Stimulated activated naive CD8-positive, alpha-beta T cell treated with anti-CD3 and anti-CD28 coated beads, Interleukin-15, Interleukin-2, amounts not matched to agents 100 U/mL and 50 U/mL, for 24 hours (primary cell): ENCODE measurements around the gene ZNF777.

Source experiments
- ATAC-seq: fragments of 150-1000 bp; cut with Tn5 transposase; one replicate; pipeline ENCODE4 v1.10.0; 2021
- DNase-seq: peaks from one replicate; pipeline ENCODE4 v3.0.0; 2021

The ZNF777 gene

DNA sequence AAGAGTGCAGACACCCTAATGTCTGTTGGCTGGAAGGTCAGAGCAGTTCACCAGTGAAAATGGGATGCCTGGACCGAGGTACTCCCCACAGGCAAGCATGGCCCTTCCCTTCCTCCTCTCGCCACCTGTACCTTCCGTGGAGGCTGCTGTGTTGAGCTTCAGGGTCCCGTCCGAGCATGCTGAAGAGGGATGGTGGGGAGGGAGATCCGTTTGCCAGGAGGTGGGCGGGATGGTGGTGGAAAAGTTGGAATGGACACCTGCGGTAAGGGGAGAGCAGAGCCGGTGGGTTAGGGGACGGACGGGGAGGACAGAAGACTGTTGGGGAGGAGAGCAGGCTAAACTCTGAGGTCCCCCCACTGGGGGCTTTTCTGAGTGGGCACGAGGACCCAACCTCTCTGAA is 15.9 kb upstream of the ZNF777 start:
- DNase-seq = no peak
- ATAC-seq = no peak

DNA sequence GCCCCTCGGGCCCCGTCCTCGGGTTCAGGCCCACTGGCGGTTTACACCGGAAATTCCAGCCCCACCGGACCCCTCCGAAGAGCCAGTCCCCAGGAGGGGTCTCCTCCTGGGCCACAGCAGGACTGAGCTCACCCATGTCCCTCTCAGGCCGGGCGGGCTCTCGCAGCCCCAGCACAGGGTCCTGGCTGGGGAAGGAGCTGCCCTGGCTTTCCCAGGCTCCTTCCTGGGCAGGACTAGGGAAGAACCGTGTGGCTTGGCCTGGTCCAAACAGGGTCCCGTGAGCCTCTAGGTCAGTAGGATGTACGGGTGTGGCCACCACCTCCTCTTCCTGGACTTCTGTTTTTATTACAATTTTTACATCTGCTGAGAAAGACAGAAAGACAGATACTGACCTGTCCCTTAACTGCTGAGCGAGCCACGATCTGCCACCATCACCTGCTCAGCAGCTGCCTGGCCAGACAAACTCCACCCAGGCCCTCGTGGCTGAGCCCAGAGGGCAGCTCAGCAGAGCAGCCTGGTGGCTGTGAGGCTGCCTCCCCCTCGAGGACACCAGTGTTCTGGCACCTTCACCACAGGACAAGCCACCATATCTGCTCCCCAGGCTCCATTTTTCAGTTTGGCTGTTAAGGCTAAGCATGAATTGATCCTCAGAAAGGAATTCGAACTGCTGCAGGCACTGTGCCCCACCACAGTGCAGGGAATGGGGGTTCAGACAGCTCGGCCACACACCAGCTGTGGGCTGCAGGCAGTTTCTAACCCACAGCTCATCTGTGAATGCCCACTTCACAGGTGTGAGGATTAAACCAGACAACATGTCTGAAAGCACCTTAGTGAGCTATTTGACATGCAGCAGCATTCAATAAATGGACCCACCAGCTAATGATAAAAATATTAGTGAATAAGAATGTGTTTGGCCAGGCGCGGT is 14.5 kb upstream of the ZNF777 start:
- no peak for ATAC-seq
- no peak for DNase-seq

GRCh38 chr7:149474309-149475120 is 13.7 kb upstream of the ZNF777 start:
- ATAC-seq = no peak

DNA sequence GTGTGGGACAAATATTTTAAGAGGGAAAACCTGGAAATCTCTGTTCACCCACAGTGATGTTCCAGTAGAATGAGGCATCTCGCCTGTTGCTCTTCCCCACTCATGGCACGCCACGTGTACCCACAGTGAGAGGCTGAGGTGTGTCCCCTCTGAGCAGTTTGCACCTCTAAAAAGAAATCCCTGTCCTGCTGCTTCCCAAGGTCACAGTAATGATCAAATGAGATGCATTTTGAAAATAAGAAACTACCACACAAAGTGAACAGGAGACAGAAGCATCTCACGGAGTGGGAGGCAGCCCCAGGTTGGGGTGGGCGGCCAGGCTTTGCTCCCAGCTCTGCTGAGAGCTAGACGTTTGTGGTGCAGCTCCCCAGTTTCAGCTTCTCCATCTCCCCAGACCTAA is 12.4 kb upstream of the ZNF777 start:
- DNase-seq (no peak), ATAC-seq (no peak)

More at GRCh38 chr7:149474309-149475120, 13.7 kb upstream of the ZNF777 start:
- DNase-seq = no peak

- DNase-seq (no peak), ATAC-seq (no peak)
These were observed 10.6 kb upstream of the ZNF777 start for GRCh38 chr7:149471289-149471953.

- ATAC-seq (no peak), DNase-seq (no peak)
These were observed 8.9 kb upstream of the ZNF777 start for GRCh38 chr7:149469806-149470205.

GRCh38 chr7:149468208-149468607 is 7.3 kb upstream of the ZNF777 start:
- ATAC-seq (no peak), DNase-seq (no peak)

GRCh38 chr7:149467321-149467859 is 6.5 kb upstream of the ZNF777 start:
- ATAC-seq (no peak), DNase-seq (no peak)

DNA sequence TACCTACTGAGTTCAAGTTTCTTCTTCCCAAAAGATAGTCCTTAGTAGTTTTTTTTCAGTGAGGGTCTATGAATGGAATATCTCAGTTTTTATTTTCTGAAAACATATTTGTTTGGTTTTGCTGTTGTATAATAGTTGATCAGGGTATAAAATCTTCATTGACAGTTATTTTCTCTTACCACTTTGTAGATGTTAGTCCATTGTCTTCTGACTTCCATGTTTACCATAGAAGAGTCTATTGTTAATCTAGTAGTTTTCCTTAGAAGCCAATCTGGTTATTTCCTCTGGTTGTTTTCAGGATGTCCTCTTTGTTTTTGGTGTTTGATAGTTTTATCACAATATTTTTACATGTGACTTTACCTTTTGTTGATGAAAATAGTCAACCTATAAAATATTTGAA is 5.5 kb upstream of the ZNF777 start:
- no peak for DNase-seq

GRCh38 chr7:149463500-149464161 is 2.8 kb upstream of the ZNF777 start:
- ATAC-seq = no peak
- DNase-seq = no peak

More for the DNA sequence above, 5.5 kb upstream of the ZNF777 start:
- ATAC-seq = no peak

GRCh38 chr7:149462101-149462520 is 1.2 kb upstream of the ZNF777 start:
- DNase-seq = no peak
- ATAC-seq = no peak

DNA sequence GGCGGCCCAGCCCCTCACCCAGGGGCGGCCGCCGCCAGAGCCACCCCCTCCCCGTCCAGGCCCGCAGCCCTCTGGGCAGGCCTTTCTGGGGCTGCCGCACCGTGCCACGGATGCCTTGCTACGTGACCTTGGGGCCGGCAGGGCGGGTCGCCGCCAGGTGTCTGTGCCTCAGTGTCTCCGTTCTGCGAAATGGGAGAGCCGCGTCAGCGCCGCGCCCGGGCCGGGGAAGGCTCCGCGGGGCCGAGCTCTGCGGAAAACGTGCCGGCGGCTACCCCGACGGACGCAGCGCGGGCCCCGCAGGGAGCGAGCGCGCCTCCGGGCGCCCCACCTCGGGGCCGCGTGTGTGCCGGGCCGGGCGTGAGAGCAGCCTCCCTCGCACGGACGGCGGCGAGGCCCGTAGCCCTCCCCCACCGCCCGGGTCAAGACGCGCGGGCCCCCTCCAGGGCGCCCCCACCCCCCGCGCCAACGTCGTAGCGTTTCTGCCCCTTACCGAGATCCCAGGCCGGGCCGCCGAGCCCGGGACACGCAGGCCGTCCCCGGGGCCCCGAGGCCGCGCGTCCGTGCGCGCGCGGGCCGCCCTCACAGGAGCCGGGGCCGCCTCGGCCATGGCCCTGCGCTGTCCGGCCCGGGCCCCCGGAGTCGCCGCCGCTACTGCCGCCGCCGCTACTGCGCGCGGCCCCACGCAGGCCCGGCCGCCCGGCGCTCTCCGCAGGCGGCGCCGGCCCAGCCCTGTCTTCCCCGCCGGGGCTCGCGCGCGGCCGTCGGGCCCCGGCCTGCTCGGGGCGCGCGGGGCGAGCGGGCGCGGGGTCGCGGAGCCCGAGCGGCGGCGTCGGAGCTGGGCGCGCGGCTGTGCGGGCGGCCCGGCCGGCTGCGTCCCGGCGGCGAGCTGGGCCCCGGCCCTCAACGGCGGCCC is 1.1 kb downstream of the ZNF777 start:
- DNase-seq = peak; percentile 45
- ATAC-seq = peak; percentile 33

- DNase-seq (no peak), ATAC-seq (no peak)
These were observed 1.7 kb downstream of the ZNF777 start for GRCh38 chr7:149459201-149459539.

GRCh38 chr7:149458235-149458634 is 2.6 kb downstream of the ZNF777 start:
- ATAC-seq (no peak), DNase-seq (no peak)

DNA sequence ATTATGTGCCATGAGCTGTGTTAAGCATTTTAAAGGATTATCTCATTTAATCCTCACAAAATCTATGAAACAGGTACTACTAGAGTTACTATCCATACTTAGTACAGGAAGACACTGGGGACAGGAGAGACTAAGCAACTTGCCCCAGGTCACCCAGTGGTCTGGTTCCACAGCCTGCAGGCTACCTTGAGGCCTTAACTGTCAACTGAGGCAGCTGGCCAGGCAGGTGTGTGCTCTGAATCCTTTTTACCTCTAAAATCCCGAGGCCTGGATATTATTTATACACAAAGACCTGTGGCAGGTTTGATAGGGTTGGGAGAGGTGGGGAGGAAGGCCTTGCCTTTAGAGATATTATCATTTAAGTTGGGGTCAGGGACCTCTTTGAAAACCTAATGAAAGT is 3.1 kb downstream of the ZNF777 start:
- no peak for DNase-seq

GRCh38 chr7:149456506-149457421 is 4.1 kb downstream of the ZNF777 start:
- DNase-seq (no peak), ATAC-seq (no peak)

More for the DNA sequence above, 3.1 kb downstream of the ZNF777 start:
- ATAC-seq = no peak

GRCh38 chr7:149455175-149455950 is 5.5 kb downstream of the ZNF777 start:
- DNase-seq = no peak
- no peak for ATAC-seq

DNA sequence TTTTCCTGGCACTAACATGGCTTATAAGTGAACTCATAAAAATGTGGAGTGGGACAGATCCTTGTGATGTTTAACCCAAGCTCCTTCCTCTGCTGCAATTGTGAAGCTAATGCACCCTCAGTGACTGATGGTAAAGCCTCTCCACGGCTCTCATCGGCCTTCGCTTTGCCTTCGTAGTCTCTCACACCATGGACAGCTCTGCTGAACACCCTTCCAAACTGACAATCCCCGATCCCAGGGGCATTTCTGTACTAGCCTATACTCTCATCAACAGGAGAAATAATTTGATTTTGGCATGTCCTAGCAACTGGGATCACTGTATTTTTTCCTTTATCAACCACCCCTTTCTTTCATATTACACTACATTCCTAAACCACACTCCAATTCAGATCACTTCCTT is 6.1 kb downstream of the ZNF777 start:
- no peak for DNase-seq
- no peak for ATAC-seq

GRCh38 chr7:149454006-149454405 is 6.9 kb downstream of the ZNF777 start:
- ATAC-seq (no peak), DNase-seq (no peak)
